T-cell (primary cell): ENCODE data around the gene CHRNG. TPM values are rescaled to one million over a fixed set of nuclear protein-coding genes. Genes with fewer than 3 reads are reported as not detected.

Experiments used
- ATAC-seq, 4 experiments: fragments of 200-7000 bp in 3 of 4; fragments of 150-1000 bp in 1 of 4; cut with Tn5 transposase; replicated peaks in 1 of 4; 1 replicate in 3 of 4; 2 replicates in 1 of 4; pipeline ENCODE4 v1.10.0; 2021; ENCODE audit warnings: moderate library complexity in 3 of 4, mild to moderate bottlenecking in 2 of 4, moderate number of reproducible peaks in 1 of 4
- CTCF ChIA-PET, 2 donors: fragments of 300-600 bp; sonication (Branson Sonifier 250); formaldehyde crosslinking; loops; one replicate each; lab custom pipeline; 2022; ENCODE audit warnings: antibody characterized with exemption in 2 of 2; lab: Charles Lee
- POLR2A ChIA-PET, 2 donors: fragments of 300-600 bp; sonication (Branson Sonifier 250); formaldehyde crosslinking; loops; one replicate each; lab custom pipeline; 2022; ENCODE audit warnings: antibody characterized with exemption in 2 of 2; lab: Charles Lee
- DNase-seq, 35 experiments: peaks; one replicate each; pipeline versions ENCODE4 v3.0.0 to v3.0.0-alpha.2; 2013 to 2023
- H3K27ac ChIP-seq: one replicate; pipeline ENCODE4 v1.5.1; 2013; ENCODE audit warnings: low read length
- H3K27me3 ChIP-seq, 2 experiments: replicated peaks in 1 of 2; 1 replicate in 1 of 2; 2 replicates in 1 of 2; pipeline versions ENCODE4 v1.6.1 to v1.7.0; 2013; ENCODE audit warnings: low read length in 1 of 2, mixed read lengths in 1 of 2; ENCODE audit not compliant: control insufficient read depth in 2 of 2, insufficient read depth in 2 of 2; ENCODE audit errors: extremely low read depth in 1 of 2
- H3K36me3 ChIP-seq, 2 donors: 1 replicate in 1 of 2; 2 replicates in 1 of 2; pipeline versions ENCODE4 v1.6.1 to v1.7.0; 2013; ENCODE audit warnings: low read length in 1 of 2; ENCODE audit not compliant: control insufficient read depth in 2 of 2, insufficient read depth in 1 of 2; ENCODE audit errors: extremely low read depth in 1 of 2
- H3K4me1 ChIP-seq, 2 experiments: 1 replicate in 1 of 2; 2 replicates in 1 of 2; pipeline versions ENCODE4 v1.6.1 to v1.7.0; 2013; ENCODE audit warnings: low read length in 2 of 2, mixed read lengths in 1 of 2; ENCODE audit not compliant: insufficient read depth in 2 of 2, control insufficient read depth in 1 of 2; ENCODE audit errors: extremely low read depth in 1 of 2
- H3K4me3 ChIP-seq, 2 donors: 1 replicate in 1 of 2; 2 replicates in 1 of 2; pipeline versions ENCODE4 v1.5.1 to v1.7.0; 2013; ENCODE audit warnings: mild to moderate bottlenecking in 2 of 2, low read length in 1 of 2, moderate library complexity in 1 of 2; ENCODE audit not compliant: control insufficient read depth in 1 of 2; ENCODE audit errors: extremely low read depth in 1 of 2
- H3K9me3 ChIP-seq: 2 replicates; pipeline ENCODE4 v1.7.0; 2013
- H3K27ac Mint-ChIP-seq, 2 donors: one replicate each; pipeline ENCODE4 v1.8.0; 2020 to 2021; ENCODE audit warnings: mild to moderate bottlenecking in 2 of 2, mixed read lengths in 2 of 2
- H3K27me3 Mint-ChIP-seq, 2 donors: one replicate each; pipeline ENCODE4 v1.8.0; 2021 to 2022; ENCODE audit warnings: mixed read lengths in 2 of 2
- H3K36me3 Mint-ChIP-seq: one replicate; pipeline ENCODE4 v1.8.0; 2021; ENCODE audit warnings: mixed read lengths
- H3K4me1 Mint-ChIP-seq, 3 donors: one replicate each; pipeline ENCODE4 v1.8.0; 2020 to 2022; ENCODE audit warnings: mixed read lengths in 3 of 3, mild to moderate bottlenecking in 1 of 3
- H3K4me3 Mint-ChIP-seq, 3 donors: one replicate each; pipeline ENCODE4 v1.8.0; 2020 to 2022; ENCODE audit warnings: mild to moderate bottlenecking in 3 of 3, mixed read lengths in 3 of 3, moderate library complexity in 3 of 3
- H3K9me3 Mint-ChIP-seq, 3 donors: one replicate each; pipeline ENCODE4 v1.8.0; 2020 to 2022; ENCODE audit warnings: mixed read lengths in 3 of 3
- WGBS: methylation state at CpG from one replicate; pipeline ENCODE4 v1.1.5; 2013; ENCODE audit warnings: missing lambda C conversion rate; ENCODE audit not compliant: insufficient coverage; 5-methylcytosine and 5-hydroxymethylcytosine counted together
- total RNA-seq, 35 experiments: library from RNA in 6 of 35; stranded (reverse) in 6 of 35; fragments of 120-200 nt in 1 of 35; gene quantifications; one replicate each; pipeline versions ENCODE4 v1.2.1 to v1.2.4 and lab custom pipeline; 2013 to 2026

CHRNG gene
- total RNA-seq, 5 donors from 2014 or later (not counting 1 experiment from before 2014, with no cell fraction given): not detected

- ATAC-seq (peak; percentile 68 to 85 (median 76)), DNase-seq (peak in 34 of 35 experiments; percentile 25 to 80 (median 56))
- Histone ChIP-seq H3K4me1 (peaks cover 0 to 28% of the 10 kb centered on the region in 2 experiments), H3K27me3 (peaks cover 2 to 89% of the 10 kb centered on the region in 2 experiments), H3K4me3 (peak overlapping the region; percentile 27 to 38), H3K9me3 (no peaks in the 10 kb centered on the region), H3K27ac (no peak overlapping the region), H3K36me3 (no peaks in the 10 kb centered on the region)
- Mint-ChIP-seq H3K4me1 (peaks cover 0 to 10% (median 8%) of the 10 kb centered on the region in 3 donors), H3K27ac (no peak overlapping the region), H3K27me3 (peaks cover 22 to 52% of the 10 kb centered on the region in 2 donors), H3K36me3 (no peaks in the 10 kb centered on the region), H3K4me3 (peak overlapping the region in 1 of 3 donors; percentile 71), H3K9me3 (no peaks in the 10 kb centered on the region)
- POLR2A ChIA-PET: interaction anchor here in 1 of 2 donors (0.5 kb wide), 1 partner anchor 1851 kb away, joined by 3 read pairs; no protein-coding TSS in a partner anchor
- CTCF ChIA-PET: no interaction called here
- WGBS: 9% methylated on average over 66 of the region's 66 CpGs
Measured at GRCh38 chr2:232521959-232522622, 17.4 kb upstream of the CHRNG start.

GRCh38 chr2:232522623-232523401, 16.7 kb upstream of the CHRNG start:
- ATAC-seq (peak; percentile 11 to 32 (median 22)), DNase-seq (peak in 1 of 35 experiments; percentile 12)
- Mint-ChIP-seq H3K4me3 (peak overlapping the region; percentile 25 to 71 (median 59)), H3K9me3 (no peaks in the 10 kb centered on the region), H3K27me3 (peaks cover 22 to 55% of the 10 kb centered on the region in 2 donors), H3K36me3 (no peaks in the 10 kb centered on the region), H3K4me1 (peaks cover 0 to 11% (median 8%) of the 10 kb centered on the region in 3 donors), H3K27ac (no peak overlapping the region)
- Histone ChIP-seq H3K36me3 (no peaks in the 10 kb centered on the region), H3K9me3 (no peaks in the 10 kb centered on the region), H3K4me3 (peak overlapping the region; percentile 27 to 38), H3K27ac (no peak overlapping the region), H3K27me3 (peaks cover 2 to 91% of the 10 kb centered on the region in 2 experiments), H3K4me1 (peaks cover 0 to 28% of the 10 kb centered on the region in 2 experiments)
- POLR2A ChIA-PET: no interaction called here
- CTCF ChIA-PET: no interaction called here
- 25% methylated on average over 41 of the region's 46 CpGs for WGBS

- Histone ChIP-seq H3K27me3 (peaks cover 2 to 91% of the 10 kb centered on the region in 2 experiments), H3K4me1 (peaks cover 0 to 33% of the 10 kb centered on the region in 2 experiments), H3K9me3 (no peaks in the 10 kb centered on the region), H3K27ac (no peak overlapping the region), H3K4me3 (peak overlapping the region in 1 of 2 donors; percentile 25), H3K36me3 (no peaks in the 10 kb centered on the region)
- H3K27me3 Mint-ChIP-seq: peaks cover 27 to 57% of the 10 kb centered on the region in 2 donors
- no peak overlapping the region for H3K27ac Mint-ChIP-seq
- peaks cover 4 to 15% (median 11%) of the 10 kb centered on the region in 3 donors for H3K4me1 Mint-ChIP-seq
- ChIA-PET CTCF (no interaction called here), POLR2A (no interaction called here)
- 26% methylated on average over 13 of the region's 16 CpGs for WGBS
- ATAC-seq (no peak), DNase-seq (no peak)
- no peaks in the 10 kb centered on the region for H3K9me3 Mint-ChIP-seq
- H3K36me3 Mint-ChIP-seq: no peaks in the 10 kb centered on the region
- H3K4me3 Mint-ChIP-seq: peak overlapping the region in 2 of 3 donors; percentile 59 to 71
Measured at GRCh38 chr2:232523402-232523681, 16.1 kb upstream of the CHRNG start.

GRCh38 chr2:232523682-232524597, 15.6 kb upstream of the CHRNG start:
- peak overlapping the region in 1 of 2 donors; percentile 25 for H3K4me3 ChIP-seq
- POLR2A ChIA-PET: no interaction called here
- H3K9me3 ChIP-seq: no peaks in the 10 kb centered on the region
- peaks cover 2 to 92% of the 10 kb centered on the region in 2 experiments for H3K27me3 ChIP-seq
- H3K36me3 Mint-ChIP-seq: no peaks in the 10 kb centered on the region
- no peak overlapping the region for H3K27ac ChIP-seq
- peaks cover 0 to 39% of the 10 kb centered on the region in 2 experiments for H3K4me1 ChIP-seq
- peaks cover 33 to 59% of the 10 kb centered on the region in 2 donors for H3K27me3 Mint-ChIP-seq
- H3K4me1 Mint-ChIP-seq: peaks cover 10 to 21% (median 17%) of the 10 kb centered on the region in 3 donors
- DNase-seq: peak in 1 of 35 experiments; percentile 32
- 3% methylated on average over 72 of the region's 75 CpGs for WGBS
- ATAC-seq: peak in 2 of 4 experiments; percentile 18 to 26
- CTCF ChIA-PET: no interaction called here
- H3K27ac Mint-ChIP-seq: no peak overlapping the region
- H3K36me3 ChIP-seq: no peaks in the 10 kb centered on the region
- peak overlapping the region in 1 of 3 donors; percentile 71 for H3K4me3 Mint-ChIP-seq
- no peaks in the 10 kb centered on the region for H3K9me3 Mint-ChIP-seq

- Histone ChIP-seq H3K4me1 (peaks cover 0 to 43% of the 10 kb centered on the region in 2 experiments), H3K27me3 (peaks cover 2 to 90% of the 10 kb centered on the region in 2 experiments), H3K36me3 (no peaks in the 10 kb centered on the region), H3K27ac (no peak overlapping the region), H3K4me3 (no peak overlapping the region), H3K9me3 (no peaks in the 10 kb centered on the region)
- ChIA-PET POLR2A (no interaction called here), CTCF (no interaction called here)
- no peaks in the 10 kb centered on the region for H3K36me3 Mint-ChIP-seq
- no peak for DNase-seq
- H3K4me3 Mint-ChIP-seq: peak overlapping the region in 1 of 3 donors; percentile 42
- WGBS: 64% methylated on average over 5 of the region's 6 CpGs
- no peak for ATAC-seq
- no peaks in the 10 kb centered on the region for H3K9me3 Mint-ChIP-seq
- H3K4me1 Mint-ChIP-seq: peaks cover 14 to 26% (median 21%) of the 10 kb centered on the region in 3 donors
- peaks cover 31 to 54% of the 10 kb centered on the region in 2 donors for H3K27me3 Mint-ChIP-seq
- H3K27ac Mint-ChIP-seq: no peak overlapping the region
Measured at GRCh38 chr2:232524771-232525170, 14.7 kb upstream of the CHRNG start.
